HPDE6-E6E7 (cell line): ENCODE measurements around the gene GPR183.
A peak's percentile ranks its signal among the peaks of the same experiment; 100 is the strongest.
"Not testable (repeated sequence)": the region's sequence is repeated elsewhere in the genome, so short reads cannot be mapped to it uniquely, and the experiment has no call there.

ENCODE experiments used
- DNase-seq: peaks from one replicate; pipeline ENCODE4 v3.0.0; 2011; ENCODE audit warnings: missing footprints; ENCODE audit errors: extremely low spot score

The GPR183 gene

DNA sequence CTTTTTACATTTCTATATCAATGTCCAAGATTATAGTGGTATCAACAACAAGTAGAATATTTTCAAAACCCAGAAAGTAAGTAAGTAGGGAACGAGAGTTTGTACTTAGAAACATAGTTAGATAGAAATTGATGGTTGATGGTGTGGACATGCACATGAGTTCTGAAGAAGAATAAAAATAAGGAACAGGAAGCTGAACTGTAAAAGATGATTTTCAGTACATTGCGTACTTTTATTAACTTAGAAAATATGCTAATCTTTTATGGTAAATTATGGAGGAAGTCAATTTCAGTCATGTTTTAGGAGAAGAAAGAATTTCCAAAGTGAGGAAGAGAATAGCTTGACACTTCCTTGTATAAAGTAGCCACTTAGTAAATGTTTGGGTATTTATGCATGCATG, 36.7 kb downstream of the GPR183 start:
- DNase-seq = no peak

DNA sequence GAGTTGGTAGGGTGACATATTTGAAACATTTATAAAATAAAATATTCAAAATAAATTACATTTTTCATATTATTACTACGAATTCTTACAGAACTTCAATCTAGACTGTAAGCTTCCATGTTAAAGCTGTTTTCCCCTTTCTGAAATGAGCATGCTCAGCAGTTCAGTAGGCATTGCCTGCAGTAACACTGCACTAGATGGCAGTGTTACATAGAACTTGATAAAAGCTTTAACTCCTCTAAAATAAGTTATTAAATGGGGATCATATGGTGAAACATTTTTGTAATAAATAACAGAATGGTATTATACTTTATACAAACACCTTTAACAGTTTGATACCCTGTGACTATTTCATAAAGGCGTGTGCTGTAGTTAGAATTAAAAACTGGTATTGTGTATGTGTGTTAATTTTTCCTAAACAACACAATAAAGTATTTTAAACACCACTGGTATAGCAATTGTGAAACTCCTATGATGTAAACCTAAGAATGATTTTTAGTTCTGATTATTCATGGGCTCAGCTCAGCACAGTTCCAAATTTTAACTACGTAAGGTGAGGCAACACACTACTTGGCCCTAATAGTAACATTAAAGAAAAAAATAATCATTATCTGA, 37.5 kb downstream of the GPR183 start:
- DNase-seq = no peak

DNA sequence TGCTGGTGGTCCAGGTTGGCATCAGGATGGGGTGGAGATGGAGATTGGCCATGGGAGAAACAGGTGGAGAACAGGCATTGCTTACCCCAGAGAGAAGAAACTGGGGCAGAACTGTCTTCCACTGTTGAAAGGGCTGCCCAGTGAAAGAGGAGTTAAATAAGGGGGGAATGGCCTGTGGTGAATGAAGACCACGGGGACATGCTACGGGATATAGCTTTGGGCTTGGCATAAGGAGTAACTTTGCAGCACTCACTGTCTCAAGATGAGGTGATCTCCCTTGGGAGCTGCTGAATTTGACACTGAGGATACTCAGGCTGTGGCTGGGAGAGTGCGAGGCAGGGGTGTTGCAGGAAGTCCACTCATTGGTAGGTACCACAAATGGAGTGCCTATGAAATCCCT, 38.4 kb downstream of the GPR183 start:
- no peak for DNase-seq

DNA sequence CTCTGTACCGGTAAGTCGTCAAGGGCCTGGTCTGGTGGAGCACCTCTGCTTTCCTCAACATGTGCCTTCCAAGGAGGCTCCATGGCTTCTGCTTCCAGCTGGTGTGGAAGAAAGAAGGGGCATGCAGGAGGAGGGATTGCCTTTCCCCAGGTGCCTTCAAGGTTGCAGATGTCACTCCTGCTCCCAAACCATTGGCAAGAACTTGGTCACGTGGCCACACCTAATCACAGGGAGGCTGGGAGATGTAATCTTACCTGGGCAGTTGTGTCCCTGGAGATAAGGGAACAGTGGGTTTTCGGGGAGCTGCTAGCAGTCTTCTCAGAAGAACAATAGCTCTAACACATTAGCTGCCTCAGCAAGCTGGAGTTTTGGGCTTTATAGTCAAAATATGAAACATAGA, 39.3 kb downstream of the GPR183 start:
- DNase-seq = no peak

- DNase-seq = no peak
These were observed 40.4 kb downstream of the GPR183 start for GRCh38 chr13:99266827-99267226.

- peak; percentile 34 for DNase-seq
These were observed 41.3 kb downstream of the GPR183 start for GRCh38 chr13:99265821-99266426.

- no peak for DNase-seq
These were observed 41.9 kb downstream of the GPR183 start for GRCh38 chr13:99265162-99265800.

DNA sequence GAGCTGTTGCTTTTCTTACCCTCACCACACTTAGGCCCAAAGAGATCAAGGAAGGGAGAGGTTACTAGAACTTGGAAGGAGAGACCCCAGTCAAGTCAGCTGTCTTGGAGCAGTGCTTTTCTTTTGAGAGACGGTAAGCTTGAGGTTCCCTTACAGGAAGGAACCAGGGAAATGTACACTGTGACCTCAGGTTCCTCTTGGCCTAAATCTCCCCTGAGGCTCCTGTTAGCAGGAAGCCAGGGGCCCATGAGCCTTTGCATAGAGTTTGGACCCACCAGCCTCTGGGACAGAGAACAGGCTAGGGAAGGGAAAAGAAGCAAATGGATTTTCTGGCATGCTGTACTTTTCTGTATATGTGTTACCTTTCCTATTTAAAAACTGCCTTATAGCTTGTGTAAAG, 43.1 kb downstream of the GPR183 start:
- DNase-seq = no peak

GRCh38 chr13:99263126-99263785, 43.9 kb downstream of the GPR183 start:
- no peak for DNase-seq

GRCh38 chr13:99261059-99261458, 46.1 kb downstream of the GPR183 start:
- DNase-seq = no peak

- DNase-seq = no peak
These were observed 47.0 kb downstream of the GPR183 start for GRCh38 chr13:99260216-99260615.

DNA sequence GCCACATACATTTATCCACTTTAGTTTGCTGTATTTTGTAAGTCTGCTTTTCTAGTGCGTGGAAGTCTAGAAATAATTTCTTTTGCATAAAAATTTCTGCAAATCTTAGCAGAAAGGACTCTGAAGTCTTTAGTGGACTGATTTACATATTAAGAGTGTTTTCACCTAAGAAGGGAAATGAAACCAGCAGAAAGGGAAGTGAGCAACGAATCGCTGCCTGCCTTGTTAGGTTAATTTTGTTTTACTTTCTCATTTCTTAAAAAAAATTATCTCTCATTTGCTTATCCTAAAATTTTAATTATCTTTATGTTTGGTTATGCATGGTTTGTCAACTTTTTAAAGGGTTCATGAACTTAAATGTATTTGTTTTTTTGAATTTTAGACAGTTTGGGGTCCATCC, 48.3 kb downstream of the GPR183 start:
- no peak for DNase-seq

DNA sequence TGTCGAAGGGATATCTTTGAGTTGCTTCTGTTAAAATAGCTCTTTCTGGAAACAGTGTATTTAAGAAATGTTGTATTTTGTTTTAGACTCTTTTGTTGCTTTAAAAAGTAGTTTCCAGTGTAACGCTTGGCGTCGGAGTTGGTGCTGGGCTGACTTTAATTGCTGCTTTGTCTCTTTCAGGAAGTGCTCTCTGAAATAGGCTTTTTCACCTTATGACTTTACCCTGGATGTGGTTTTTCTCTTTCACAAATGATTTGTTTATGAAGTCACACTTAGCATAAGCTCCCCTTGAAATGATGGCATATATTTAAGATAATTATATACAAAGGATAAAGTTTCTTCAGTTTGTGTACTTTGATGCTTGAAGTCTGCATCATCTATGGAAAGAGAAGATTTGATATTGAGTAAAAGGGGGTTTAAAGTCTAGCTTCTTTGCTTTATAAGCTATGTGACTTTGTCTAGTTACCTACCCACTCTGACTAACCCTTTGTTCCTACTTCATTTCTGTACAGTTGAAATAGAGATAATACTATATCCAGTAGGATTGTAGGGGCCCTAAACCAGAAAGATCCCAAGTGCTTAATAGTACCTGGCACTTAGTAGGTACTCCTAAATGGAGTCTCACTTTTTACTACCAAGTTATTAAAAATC, 48.9 kb downstream of the GPR183 start, which contains the start of gene GPR18:
Gene GPR18 (minus strand): TSS at position 170 of the 651 bp plus-strand sequence. CDS start 2,507 bp downstream, outside the sequence.
- no peak for DNase-seq

- no peak for DNase-seq
These were observed 49.9 kb downstream of the GPR183 start for GRCh38 chr13:99257291-99257690.

GRCh38 chr13:99256709-99257108, 50.5 kb downstream of the GPR183 start:
- no peak for DNase-seq

DNA sequence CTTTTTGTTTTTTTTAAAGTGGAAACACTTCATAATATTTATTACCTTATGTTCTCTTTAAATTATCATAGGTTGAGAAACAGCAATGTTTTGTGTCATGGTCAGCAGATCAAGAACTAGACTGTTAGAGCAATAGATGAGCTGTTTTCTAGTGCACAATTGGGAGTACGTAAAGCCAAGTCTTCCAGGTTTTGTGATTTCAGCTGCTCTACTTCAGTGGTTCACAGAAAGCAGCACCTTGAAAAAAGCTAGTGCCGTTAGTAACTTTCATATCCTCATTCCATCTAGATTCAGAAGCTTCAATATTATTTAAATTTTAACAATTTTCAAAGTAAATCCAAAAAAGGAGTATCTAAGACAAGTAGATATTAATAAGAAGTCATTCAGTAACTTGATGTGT, 50.9 kb downstream of the GPR183 start:
- DNase-seq = no peak

- no peak for DNase-seq
These were observed 51.9 kb downstream of the GPR183 start for GRCh38 chr13:99255271-99255670.

DNA sequence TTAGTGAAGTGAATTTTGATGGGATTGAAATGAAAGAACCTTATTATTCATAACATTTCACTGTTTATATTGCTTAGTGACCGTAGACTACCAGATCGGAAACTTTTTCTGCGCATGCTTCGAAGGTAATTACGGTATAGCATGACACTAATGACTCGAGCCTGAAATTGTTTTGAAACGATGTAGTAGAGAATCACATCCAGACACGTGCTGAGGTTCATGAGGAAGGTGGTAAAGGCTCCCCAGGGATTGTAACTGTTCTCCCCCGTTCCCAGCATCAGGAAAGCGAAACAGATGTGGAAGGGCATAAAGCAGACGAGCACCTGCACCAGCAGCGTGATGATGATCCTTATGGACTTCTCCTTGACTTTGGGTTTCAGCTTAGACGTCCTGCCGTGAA, 52.4 kb downstream of the GPR183 start:
- DNase-seq = no peak

GRCh38 chr13:99251921-99252320, 55.3 kb downstream of the GPR183 start:
- DNase-seq = no peak

GRCh38 chr13:99250982-99251825, 56.0 kb downstream of the GPR183 start:
- no peak for DNase-seq

DNA sequence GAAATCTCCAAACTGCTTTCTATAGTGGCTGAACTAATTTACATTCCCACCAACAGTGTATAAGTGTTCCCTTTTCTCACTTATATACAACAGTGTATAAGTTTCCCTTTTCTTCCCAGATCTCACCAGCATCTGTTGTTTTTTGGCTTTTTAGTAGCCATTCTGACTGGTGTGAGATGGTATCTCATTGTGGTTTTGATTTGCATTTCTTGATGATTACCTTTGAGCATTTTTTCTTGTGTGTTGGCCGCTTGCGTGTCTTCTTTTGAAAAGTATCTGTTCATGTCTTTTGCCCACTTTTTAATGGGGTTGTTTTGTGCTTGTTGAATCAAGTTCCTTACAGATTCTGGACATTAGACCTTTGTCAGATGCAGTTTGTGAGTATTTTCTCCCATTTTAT, 57.6 kb downstream of the GPR183 start:
- not testable (repeated sequence) for DNase-seq
